BLaER1 (cell line): Measurements from ENCODE around the gene ZNF670.

ENCODE experiments used
- H3K27ac ChIP-seq: shearing (Covaris generic); formaldehyde crosslinking; 2 replicates; pipeline ENCODE4 v1.8.1; 2022
- H3K27me3 ChIP-seq: shearing (Covaris generic); formaldehyde crosslinking; 2 replicates; pipeline ENCODE4 v1.8.1; 2022
- H3K36me3 ChIP-seq: shearing (Covaris generic); formaldehyde crosslinking; 2 replicates; pipeline ENCODE4 v1.8.1; 2022
- H3K4me1 ChIP-seq: shearing (Covaris generic); formaldehyde crosslinking; 2 replicates; pipeline ENCODE4 v1.8.1; 2022
- H3K4me2 ChIP-seq: shearing (Covaris generic); formaldehyde crosslinking; 2 replicates; pipeline ENCODE4 v1.8.1; 2022
- H3K4me3 ChIP-seq: shearing (Covaris generic); formaldehyde crosslinking; 2 replicates; pipeline ENCODE4 v1.8.1; 2022
- H3K9ac ChIP-seq: shearing (Covaris generic); formaldehyde crosslinking; 2 replicates; pipeline ENCODE4 v1.8.1; 2022
- H3K9me3 ChIP-seq: shearing (Covaris generic); formaldehyde crosslinking; 2 replicates; pipeline ENCODE4 v1.8.1; 2022
- H4K20me1 ChIP-seq: shearing (Covaris generic); formaldehyde crosslinking; 2 replicates; pipeline ENCODE4 v1.8.1; 2022
- Cebpa-rat ChIP-seq: shearing (Covaris generic); IDR thresholded peaks from 2 replicates; pipeline ENCODE4 v1.8.1; 2022

Gene ZNF670

DNA sequence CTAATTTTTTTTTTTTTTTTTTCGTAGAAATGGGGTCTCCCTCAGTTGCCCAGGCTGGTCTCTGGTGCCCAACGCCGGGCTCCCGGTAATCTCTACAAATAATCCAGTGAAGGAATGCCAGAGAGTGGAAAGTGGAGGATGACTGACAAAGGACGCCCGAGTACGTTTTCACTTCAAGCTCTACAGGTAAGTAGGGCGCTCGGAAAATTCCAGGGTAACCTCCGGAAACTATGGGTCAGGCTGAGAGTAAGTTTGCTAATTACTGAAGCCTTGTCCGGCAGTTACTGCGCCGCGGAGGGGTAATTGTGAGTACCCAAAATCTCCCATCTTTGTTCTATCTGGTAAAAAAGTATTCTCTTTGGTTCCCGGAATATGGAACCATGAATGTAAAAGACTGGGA lies 27.4 kb upstream of the ZNF670 start:
- Histone ChIP-seq H3K27me3 (peaks cover 32% of the 10 kb centered on the region), H3K4me3 (no peak overlapping the region), H3K27ac (no peak overlapping the region), H3K9ac (no peak overlapping the region), H3K9me3 (peaks cover 82% of the 10 kb centered on the region), H3K4me2 (no peak overlapping the region), H3K4me1 (peaks cover 16% of the 10 kb centered on the region), H3K36me3 (peaks cover 21% of the 10 kb centered on the region), H4K20me1 (0 out of 2 replicates have a peak, but pooled peaks cover under 1% of the 10 kb centered on the region)
- no peak for TF ChIP-seq Cebpa-rat

DNA sequence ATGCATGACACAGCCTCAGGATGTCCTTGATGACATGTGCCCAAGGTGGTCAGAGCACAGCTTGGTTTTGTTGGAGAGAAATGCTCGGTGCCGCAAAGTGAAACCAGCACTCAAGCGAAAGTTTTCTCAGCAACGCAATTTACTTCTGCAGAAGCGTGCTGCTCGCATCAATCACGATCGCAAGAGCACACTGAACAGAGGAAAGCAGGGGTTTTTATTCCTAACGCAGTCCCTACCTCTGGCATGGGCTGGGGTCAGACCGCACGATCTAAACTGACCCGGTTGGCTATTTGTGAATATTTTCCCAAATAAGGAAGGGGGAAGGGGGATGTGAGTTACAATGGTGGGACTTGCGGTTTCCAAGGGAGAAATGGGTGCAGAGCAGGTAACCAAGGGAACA lies 26.4 kb upstream of the ZNF670 start:
- H3K36me3 ChIP-seq, result peaks cover 31% of the 10 kb centered on the region
- H3K9me3 ChIP-seq, result peaks cover 82% of the 10 kb centered on the region
- H3K27ac ChIP-seq, result no peak overlapping the region
- H3K4me2 ChIP-seq, result peak overlapping the region; percentile 57
- H4K20me1 ChIP-seq, result no peaks in the 10 kb centered on the region
- no peak for TF ChIP-seq Cebpa-rat
- H3K4me1 ChIP-seq, result peaks cover 16% of the 10 kb centered on the region
- H3K4me3 ChIP-seq, result peak overlapping the region; percentile 100
- no peak overlapping the region for H3K9ac ChIP-seq
- peaks cover 22% of the 10 kb centered on the region for H3K27me3 ChIP-seq

DNA sequence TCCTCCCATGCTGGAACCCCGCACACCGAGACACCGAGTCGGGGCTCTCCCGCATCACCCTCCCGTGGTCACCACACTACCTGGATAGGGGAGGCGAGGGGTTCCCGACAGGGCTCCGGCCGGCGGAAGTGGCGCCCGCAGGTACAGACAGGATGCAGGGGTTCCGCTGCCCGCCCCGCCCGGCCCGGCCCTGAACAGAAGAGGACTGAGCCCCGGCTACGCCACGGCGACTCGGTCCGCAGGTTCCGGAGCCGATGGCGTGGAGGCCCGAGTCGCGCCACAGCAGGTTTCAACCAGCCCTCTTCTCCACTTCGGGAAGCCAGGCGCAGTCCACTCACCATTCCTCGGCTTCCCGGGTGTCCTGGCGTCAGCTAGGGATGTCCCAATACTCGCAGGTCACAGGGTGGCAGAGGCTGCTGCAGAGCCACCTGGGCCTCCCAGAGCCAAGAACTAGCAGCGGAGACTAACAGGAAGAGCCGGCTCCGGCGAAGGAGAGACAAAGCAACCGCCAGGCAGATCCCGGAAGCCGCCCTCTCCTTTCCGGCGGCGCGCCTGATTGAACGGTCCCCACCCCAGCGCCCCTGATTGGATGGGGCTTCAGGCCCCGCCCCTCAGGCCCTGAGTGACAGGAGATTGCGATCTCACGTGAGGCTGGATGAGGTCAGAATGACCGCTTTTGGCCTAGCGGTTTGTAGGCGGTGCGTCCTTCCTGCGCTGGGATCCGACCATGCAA lies 25.4 kb upstream of the ZNF670 start, which contains the start of gene ZNF669:
Gene ZNF669, minus strand, starts transcription at position 498 of the 733 bp plus-strand sequence. Its CDS starts 157 bp downstream, at position 341.
- peak within 1 kb of the TSS; percentile 98 for H3K9ac ChIP-seq
- peak within 1 kb of the TSS; percentile 98 for H3K27ac ChIP-seq
- peaks cover 41% of the 10 kb centered on the region for H3K36me3 ChIP-seq

DNA sequence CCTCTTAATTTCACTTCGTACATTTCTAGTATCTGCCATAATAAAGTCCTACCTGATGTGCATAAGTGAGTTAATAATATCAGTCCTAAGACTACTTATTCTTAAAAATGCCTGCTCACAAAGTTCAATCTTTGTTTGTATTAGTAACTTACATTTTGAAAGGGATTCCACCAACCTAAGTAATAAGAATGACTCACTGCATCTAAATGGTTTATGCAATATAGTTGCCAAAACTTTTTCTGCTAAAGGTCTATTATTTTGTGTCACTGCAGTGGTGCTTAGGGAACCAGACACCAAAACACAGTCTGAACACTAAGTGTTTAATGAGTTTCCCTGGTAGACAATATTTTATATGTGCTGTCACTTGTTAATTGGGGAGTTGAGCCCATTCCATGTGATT lies 23.8 kb upstream of the ZNF670 start:
- peak overlapping the region; percentile 80 for H3K4me2 ChIP-seq

More for the DNA sequence above, 25.4 kb upstream of the ZNF670 start, which contains the start of gene ZNF669:
- peak within 1 kb of the TSS; percentile 100 for H3K4me3 ChIP-seq
- H3K4me2 ChIP-seq, result peak within 1 kb of the TSS; percentile 80
- no peak for TF ChIP-seq Cebpa-rat
- H3K27me3 ChIP-seq, result peaks cover 12% of the 10 kb centered on the region
- peaks cover 16% of the 10 kb centered on the region for H3K4me1 ChIP-seq
- H4K20me1 ChIP-seq, result no peaks in the 10 kb centered on the region
- peaks cover 82% of the 10 kb centered on the region for H3K9me3 ChIP-seq

DNA sequence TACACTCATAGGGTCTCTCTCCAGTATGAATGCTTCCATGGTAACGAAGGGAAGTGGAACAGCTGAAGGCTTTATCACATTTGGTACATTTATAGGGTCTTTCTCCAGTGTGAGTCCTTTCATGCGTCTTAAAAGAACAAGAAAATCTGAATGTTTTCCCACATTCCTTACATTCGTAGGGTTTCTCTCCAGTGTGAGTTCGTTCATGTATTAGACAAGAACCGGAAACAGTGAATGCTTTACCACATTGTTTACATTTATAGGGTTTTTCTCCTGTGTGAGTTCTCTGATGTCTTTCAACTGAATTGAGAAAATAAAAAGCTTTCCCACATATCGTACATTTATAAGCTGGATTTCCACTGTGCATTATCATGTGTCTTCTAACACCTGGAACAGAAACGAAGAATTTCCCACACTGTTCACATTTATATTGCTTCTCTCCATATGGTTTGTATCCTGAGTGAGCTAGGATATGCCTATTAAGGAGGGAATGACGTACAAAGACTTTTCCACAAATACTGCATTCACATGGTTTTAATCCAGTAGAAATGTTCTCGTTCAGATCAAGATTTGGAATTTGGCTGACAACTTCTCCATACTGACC lies 22.2 kb upstream of the ZNF670 start:
- H3K4me3 ChIP-seq, result peak overlapping the region; percentile 100
- H3K27ac ChIP-seq, result no peak overlapping the region
- peaks cover 73% of the 10 kb centered on the region for H3K36me3 ChIP-seq
- TF ChIP-seq Cebpa-rat, result no peak
- peaks cover 90% of the 10 kb centered on the region for H3K9me3 ChIP-seq
- H3K4me1 ChIP-seq, result peaks cover 25% of the 10 kb centered on the region
- H3K27me3 ChIP-seq, result no peaks in the 10 kb centered on the region
- H3K4me2 ChIP-seq, result no peak overlapping the region
- H3K9ac ChIP-seq, result no peak overlapping the region
- peaks cover 17% of the 10 kb centered on the region; the same call in 1 of the 2 replicates for H4K20me1 ChIP-seq

More for the DNA sequence above, 23.8 kb upstream of the ZNF670 start:
- no peaks in the 10 kb centered on the region for H3K27me3 ChIP-seq
- peaks cover 16% of the 10 kb centered on the region for H3K4me1 ChIP-seq
- H3K9me3 ChIP-seq, result peaks cover 89% of the 10 kb centered on the region
- H3K4me3 ChIP-seq, result peak overlapping the region; percentile 100
- H4K20me1 ChIP-seq, result peaks cover 2% of the 10 kb centered on the region; the same call in 1 of the 2 replicates
- H3K36me3 ChIP-seq, result peaks cover 57% of the 10 kb centered on the region
- no peak overlapping the region for H3K9ac ChIP-seq
- no peak for TF ChIP-seq Cebpa-rat
- H3K27ac ChIP-seq, result no peak overlapping the region

DNA sequence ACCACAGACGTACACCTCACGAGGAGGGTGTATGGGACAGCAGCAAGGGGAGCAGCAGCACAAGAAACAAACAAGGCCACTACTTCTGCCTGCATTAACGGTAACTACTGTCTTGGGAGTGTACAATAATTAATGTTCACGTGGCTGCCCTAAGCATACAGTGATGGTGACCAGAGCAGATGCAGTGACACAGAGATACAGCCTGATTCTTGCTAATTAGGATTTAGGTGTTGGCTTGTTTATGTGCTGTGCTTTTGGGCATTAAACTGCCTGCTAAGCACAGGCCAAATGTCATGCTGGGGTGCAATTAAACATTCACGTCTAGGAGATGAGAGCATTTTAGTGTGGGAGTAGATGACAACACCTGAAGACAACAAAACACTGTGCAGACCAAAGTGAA lies 18.3 kb upstream of the ZNF670 start:
- Histone ChIP-seq H3K4me3 (no peak overlapping the region; the same call in 1 of the 2 replicates), H3K36me3 (peaks cover 79% of the 10 kb centered on the region), H3K27me3 (no peaks in the 10 kb centered on the region), H3K4me1 (peaks cover 9% of the 10 kb centered on the region), H3K9me3 (peaks cover 87% of the 10 kb centered on the region), H3K4me2 (0 out of 2 replicates have a peak overlapping the region, but pooled peaks have one; percentile 9), H3K9ac (no peak overlapping the region), H3K27ac (no peak overlapping the region), H4K20me1 (peaks cover 21% of the 10 kb centered on the region; the same call in 1 of the 2 replicates)
- no peak for TF ChIP-seq Cebpa-rat

DNA sequence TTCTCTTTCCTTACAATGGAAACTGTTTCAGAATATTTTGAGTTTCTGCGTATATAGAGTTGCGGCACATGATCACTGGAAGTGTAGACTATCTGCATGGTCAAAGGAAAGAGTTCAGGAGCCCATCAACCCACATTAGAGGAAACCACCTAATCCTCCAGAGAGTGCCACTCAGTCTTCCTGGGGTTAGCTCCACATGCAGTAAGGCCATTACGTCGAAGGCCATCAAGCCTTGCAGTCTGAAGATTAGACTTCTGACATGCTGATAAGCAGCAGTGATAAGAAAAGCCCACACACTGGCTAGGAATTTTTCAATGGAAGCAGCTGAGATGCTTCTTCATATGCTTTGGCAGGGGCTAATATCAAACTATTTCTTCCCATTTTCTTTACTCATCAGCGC lies 17.9 kb upstream of the ZNF670 start:
- H3K4me2 ChIP-seq, result 0 out of 2 replicates have a peak overlapping the region, but pooled peaks have one; percentile 9

DNA sequence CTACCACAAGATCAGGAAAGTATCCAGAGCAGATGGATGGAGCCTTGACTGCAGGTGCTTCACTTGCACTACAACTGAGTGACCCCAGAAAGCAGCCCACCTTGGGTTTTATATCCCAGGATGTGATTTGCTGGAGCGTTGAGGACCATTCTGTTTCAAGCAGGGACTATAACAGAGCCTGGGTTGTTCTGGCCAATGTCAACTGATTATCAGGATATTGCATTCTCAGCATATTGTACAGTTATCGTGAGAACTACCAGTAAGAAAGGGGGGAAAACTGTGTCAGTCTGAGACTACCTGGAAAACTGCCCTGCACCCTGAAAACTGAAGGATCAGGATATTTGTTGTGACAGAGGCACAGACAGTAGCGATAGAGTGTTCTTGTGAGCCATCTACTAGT lies 17.5 kb upstream of the ZNF670 start:
- peaks cover 78% of the 10 kb centered on the region for H3K9me3 ChIP-seq
- H3K36me3 ChIP-seq, result peaks cover 71% of the 10 kb centered on the region
- H3K9ac ChIP-seq, result no peak overlapping the region
- no peak overlapping the region for H3K27ac ChIP-seq
- H3K4me3 ChIP-seq, result no peak overlapping the region
- H4K20me1 ChIP-seq, result peaks cover 21% of the 10 kb centered on the region; the same call in 1 of the 2 replicates
- H3K4me1 ChIP-seq, result peaks cover 9% of the 10 kb centered on the region
- H3K4me2 ChIP-seq, result no peak overlapping the region
- TF ChIP-seq Cebpa-rat, result no peak
- H3K27me3 ChIP-seq, result no peaks in the 10 kb centered on the region

More for the DNA sequence above, 17.9 kb upstream of the ZNF670 start:
- H3K9me3 ChIP-seq, result peaks cover 82% of the 10 kb centered on the region
- no peak overlapping the region for H3K9ac ChIP-seq
- H3K27ac ChIP-seq, result no peak overlapping the region
- H3K4me1 ChIP-seq, result peaks cover 9% of the 10 kb centered on the region
- peaks cover 21% of the 10 kb centered on the region; the same call in 1 of the 2 replicates for H4K20me1 ChIP-seq
- no peaks in the 10 kb centered on the region for H3K27me3 ChIP-seq
- peaks cover 75% of the 10 kb centered on the region for H3K36me3 ChIP-seq
- TF ChIP-seq Cebpa-rat, result no peak
- H3K4me3 ChIP-seq, result no peak overlapping the region; the same call in 1 of the 2 replicates

DNA sequence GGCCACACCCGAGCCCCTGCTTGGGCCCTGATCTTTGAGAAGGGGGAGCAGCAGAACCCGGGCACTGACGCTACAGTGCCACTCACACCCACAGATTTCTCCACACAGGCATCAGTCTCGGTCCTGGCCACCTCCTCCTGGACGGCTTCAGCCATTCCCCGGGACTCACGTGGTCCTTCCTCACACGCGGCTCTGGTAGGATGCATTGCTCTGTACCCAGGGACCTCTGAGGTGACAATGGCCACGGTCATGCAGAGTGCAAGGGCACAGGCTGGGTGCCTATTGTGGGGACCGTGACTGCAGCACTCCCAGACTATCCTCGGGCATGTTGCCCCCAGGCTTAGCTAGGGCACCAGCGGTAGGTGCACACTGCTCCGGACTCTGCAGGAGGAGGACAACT lies 11.8 kb upstream of the ZNF670 start:
- Histone ChIP-seq H3K36me3 (peaks cover 14% of the 10 kb centered on the region), H3K27me3 (no peaks in the 10 kb centered on the region), H3K27ac (no peak overlapping the region), H4K20me1 (0 out of 2 replicates have a peak, but pooled peaks cover under 1% of the 10 kb centered on the region), H3K4me3 (no peak overlapping the region), H3K4me1 (no peaks in the 10 kb centered on the region), H3K4me2 (no peak overlapping the region), H3K9me3 (peaks cover 23% of the 10 kb centered on the region), H3K9ac (no peak overlapping the region)
- no peak for TF ChIP-seq Cebpa-rat
